Dermis microvascular lymphatic vessel endothelial cell (primary cell): ENCODE data around the gene PFKFB3. TPM values are rescaled to one million over a fixed set of nuclear protein-coding genes. Genes with fewer than 3 reads are reported as not detected.
"Not testable (repeated sequence)": the region's sequence is repeated elsewhere in the genome, so short reads cannot be mapped to it uniquely, and the experiment has no call there.

Experiments
- DNase-seq, 2 donors: peaks; one replicate each; pipeline versions ENCODE4 v3.0.0 to v3.0.0-alpha.2; 2010; ENCODE audit warnings: low read depth in 2 of 2
- total RNA-seq: library from RNA; depleted of rRNA; stranded (reverse); fragments of >200 nt; gene quantifications from 2 replicates; pipeline ENCODE4 v1.2.1, GENCODE V29; 2014

Gene PFKFB3
- total RNA-seq, 1 donor from 2014 or later = 24.5 TPM

- DNase-seq = no peak
Measured at GRCh38 chr10:6272126-6272525, 69.4 kb downstream of the PFKFB3 start.

- DNase-seq = no peak
Measured at GRCh38 chr10:6273351-6273750, 70.6 kb downstream of the PFKFB3 start.

- no peak for DNase-seq
Measured at GRCh38 chr10:6274040-6274439, 71.3 kb downstream of the PFKFB3 start.

GRCh38 chr10:6274484-6274883, 71.8 kb downstream of the PFKFB3 start:
- no peak for DNase-seq

- DNase-seq = peak; percentile 89 to 98
Measured at GRCh38 chr10:6275022-6275997, 72.6 kb downstream of the PFKFB3 start.

- DNase-seq = no peak
Measured at GRCh38 chr10:6276356-6276755, 73.6 kb downstream of the PFKFB3 start.

- DNase-seq = no peak
Measured at GRCh38 chr10:6278519-6279120, 75.9 kb downstream of the PFKFB3 start.

- DNase-seq = peak in 1 of 2 donors; percentile 53
Measured at GRCh38 chr10:6279540-6280267, 77.0 kb downstream of the PFKFB3 start.

GRCh38 chr10:6280291-6280690, 77.6 kb downstream of the PFKFB3 start:
- DNase-seq = no peak

- DNase-seq = no peak
Measured at GRCh38 chr10:6282454-6282958, 79.8 kb downstream of the PFKFB3 start.

GRCh38 chr10:6283655-6284054, 80.9 kb downstream of the PFKFB3 start:
- no peak for DNase-seq

GRCh38 chr10:6290621-6291020, 87.9 kb downstream of the PFKFB3 start:
- DNase-seq = not testable (repeated sequence)

- peak in 1 of 2 donors; percentile 27 for DNase-seq
Measured at GRCh38 chr10:6292741-6293151, 90.0 kb downstream of the PFKFB3 start.

- DNase-seq = not testable (repeated sequence)
Measured at GRCh38 chr10:6296425-6296824, 93.7 kb downstream of the PFKFB3 start.

- DNase-seq = no peak
Measured at GRCh38 chr10:6296828-6297251, 94.1 kb downstream of the PFKFB3 start.

GRCh38 chr10:6297522-6297921, 94.8 kb downstream of the PFKFB3 start:
- no peak for DNase-seq

- DNase-seq = no peak
Measured at GRCh38 chr10:6297951-6298381, 95.2 kb downstream of the PFKFB3 start.

- DNase-seq = no peak
Measured at GRCh38 chr10:6298428-6298827, 95.7 kb downstream of the PFKFB3 start.

GRCh38 chr10:6299234-6299633, 96.5 kb downstream of the PFKFB3 start:
- no peak for DNase-seq

- DNase-seq = no peak
Measured at GRCh38 chr10:6299743-6300105, 97.0 kb downstream of the PFKFB3 start.

GRCh38 chr10:6300106-6300783, 97.5 kb downstream of the PFKFB3 start:
- DNase-seq = no peak
